NCI-H2081 treated with DMSO at 0.1 percent for 48 hours (cell line): ENCODE data around the gene ZBED3.

Source experiments
- DNase-seq: peaks from one replicate; lab custom pipeline; 2025; lab: John Stamatoyannopoulos, UW

Gene ZBED3

GRCh38 chr5:77076961-77077828 lies 9.9 kb downstream of the ZBED3 start:
- DNase-seq: no peak

- no peak for DNase-seq
Measured at GRCh38 chr5:77074745-77075144, 12.3 kb downstream of the ZBED3 start.

DNA sequence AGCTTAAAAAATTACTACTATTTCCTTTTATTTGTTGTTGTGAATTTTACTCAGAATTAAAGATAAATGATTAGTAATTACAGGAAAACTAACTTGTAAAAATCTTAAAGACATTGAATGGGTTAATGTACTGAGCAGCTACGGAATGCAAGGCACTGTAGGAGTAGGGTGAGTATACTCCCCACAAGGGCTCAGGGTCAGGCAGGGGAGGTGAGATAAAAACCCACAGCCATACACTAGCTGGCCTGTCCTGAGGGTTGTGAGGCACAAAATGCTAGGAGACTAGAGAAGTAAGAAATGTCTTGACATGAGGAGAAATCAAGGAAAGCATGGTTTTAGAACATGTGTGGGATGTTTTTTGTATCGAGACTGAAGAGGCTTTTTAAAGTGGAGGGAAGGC lies 13.4 kb downstream of the ZBED3 start:
- DNase-seq: no peak

DNA sequence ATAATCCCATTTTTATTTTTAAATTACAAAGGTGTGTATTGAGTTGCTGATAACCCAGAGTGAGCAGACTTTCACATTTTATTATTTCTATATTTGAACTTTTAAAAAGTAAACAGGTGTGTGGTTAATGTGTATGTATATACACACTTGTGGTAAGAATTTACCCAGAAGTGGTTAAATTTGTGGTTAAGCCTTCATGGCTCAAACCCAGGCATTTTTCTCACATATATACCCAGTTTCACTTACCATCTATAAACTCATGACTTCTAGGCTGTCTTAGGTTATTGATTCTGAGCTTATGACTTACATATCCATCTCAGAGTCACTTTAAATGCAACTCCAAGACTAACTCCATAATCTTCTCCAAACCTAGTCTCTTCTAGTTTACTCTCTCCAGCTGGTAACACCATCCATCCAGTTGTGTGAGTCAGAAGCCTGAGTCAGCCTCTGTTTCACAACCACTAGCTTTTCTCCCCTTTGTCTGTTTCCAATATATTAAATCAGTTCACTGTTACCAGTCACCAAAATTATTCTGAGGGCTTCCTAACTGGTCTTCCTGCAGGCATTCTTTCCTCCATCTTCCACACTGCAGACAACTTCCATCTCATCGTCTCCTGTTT lies 20.2 kb downstream of the ZBED3 start:
- DNase-seq: no peak

GRCh38 chr5:77066184-77066583 lies 20.9 kb downstream of the ZBED3 start:
- no peak for DNase-seq

DNA sequence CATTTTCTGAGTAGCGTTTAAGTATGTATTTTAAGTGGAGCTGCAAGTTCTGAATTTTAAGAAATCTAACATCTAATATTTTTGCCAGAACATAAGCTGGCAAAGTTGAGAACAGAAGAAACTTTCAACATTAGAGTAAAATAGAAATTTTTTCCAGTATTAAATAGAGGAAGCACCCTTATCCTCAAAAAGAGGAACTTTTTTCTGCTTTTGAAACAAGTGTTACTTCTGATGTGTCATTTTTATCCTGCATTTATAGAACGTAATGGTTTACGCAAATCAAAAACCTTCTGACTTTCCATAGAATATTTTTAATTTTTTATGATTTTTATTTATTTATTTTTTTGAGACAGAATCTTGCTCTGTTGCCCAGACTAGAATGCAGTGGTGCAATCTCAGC lies 21.8 kb downstream of the ZBED3 start:
- no peak for DNase-seq

DNA sequence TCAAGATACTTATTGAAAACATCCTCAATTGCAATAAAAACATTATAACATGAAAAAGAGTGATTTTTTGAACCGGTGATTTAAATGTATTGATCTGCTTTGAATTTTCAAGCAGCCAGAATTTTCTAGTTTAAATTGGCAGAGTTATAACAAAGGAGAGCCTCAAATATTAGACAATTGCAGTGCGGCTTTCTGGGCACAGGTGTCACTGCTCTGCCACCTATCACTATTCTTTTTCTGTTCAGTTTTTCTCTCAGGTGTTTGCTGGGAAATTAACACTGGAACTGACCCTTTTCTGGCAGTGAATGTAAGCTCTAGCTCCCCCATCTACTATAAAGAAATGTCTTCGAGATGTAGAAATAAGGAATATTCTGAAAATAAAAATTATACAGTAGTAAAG lies 23.0 kb downstream of the ZBED3 start:
- DNase-seq: peak; percentile 20

- no peak for DNase-seq
Measured at GRCh38 chr5:77046416-77047073, 40.5 kb downstream of the ZBED3 start.

- DNase-seq: no peak
Measured at GRCh38 chr5:77035950-77036349, 51.1 kb downstream of the ZBED3 start.

DNA sequence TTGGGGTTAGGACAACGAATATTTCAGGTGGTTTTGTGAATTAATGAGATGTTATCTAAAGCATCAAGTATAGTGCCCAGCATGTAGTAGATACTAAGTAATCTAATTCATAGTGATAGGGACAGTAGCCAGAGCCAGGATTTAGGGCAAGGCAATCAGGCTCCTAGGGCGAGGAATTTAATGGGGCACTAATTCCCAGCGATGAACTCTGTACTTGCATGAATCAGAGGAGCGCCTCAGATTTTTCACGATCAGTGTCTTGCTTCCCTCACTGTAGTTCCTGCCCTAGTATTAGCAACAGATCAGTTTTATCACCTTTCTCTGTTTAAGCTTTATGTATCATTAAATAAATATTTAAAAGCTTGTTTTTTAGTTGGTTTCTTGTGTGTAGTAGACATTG lies 53.7 kb downstream of the ZBED3 start:
- DNase-seq: no peak

- no peak for DNase-seq
Measured at GRCh38 chr5:77032635-77033034, 54.5 kb downstream of the ZBED3 start.

- no peak for DNase-seq
Measured at GRCh38 chr5:77031891-77032290, 55.2 kb downstream of the ZBED3 start.

GRCh38 chr5:77030097-77031071 lies 56.7 kb downstream of the ZBED3 start, which contains the start of gene AGGF1:
Gene AGGF1, plus strand, starts transcription at chr5:77030404. Its CDS starts 363 bp downstream, at chr5:77030767.
- DNase-seq: peak; percentile 62

- DNase-seq: no peak
Measured at GRCh38 chr5:77029376-77029885, 57.7 kb downstream of the ZBED3 start.

DNA sequence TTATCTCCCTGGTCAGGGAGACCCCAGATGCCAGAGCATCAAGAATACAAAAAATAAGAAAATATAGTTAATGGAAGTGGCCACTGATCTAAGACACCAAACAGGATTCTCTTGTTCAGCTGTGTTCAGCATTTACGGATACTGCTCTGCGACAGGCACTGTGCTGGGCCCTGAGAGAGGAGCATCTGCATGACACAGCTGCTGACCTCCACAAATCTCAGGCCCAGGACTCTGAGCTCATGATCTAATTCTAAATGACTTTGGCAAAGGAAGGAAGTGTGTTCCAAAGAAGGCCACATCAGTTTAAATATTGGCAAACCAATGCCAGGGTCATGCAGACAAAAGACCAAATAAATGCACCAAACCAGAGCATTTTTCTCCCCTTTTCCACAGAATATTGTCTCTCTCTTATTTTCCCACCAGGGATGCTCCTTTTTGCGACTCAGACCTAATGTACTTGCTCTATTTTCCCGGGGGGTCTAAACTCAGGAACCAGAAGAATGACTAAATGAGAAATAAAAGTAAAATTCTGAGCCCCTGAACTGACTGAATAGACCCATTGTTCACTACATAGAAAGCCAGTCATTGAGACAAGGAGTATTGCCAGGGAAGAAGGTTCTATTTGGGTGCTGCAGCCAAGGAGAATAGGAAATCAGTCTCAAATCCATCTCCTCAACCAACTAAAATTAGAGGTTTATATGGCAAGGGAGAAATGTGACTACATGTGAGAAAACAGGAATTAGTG lies 58.3 kb downstream of the ZBED3 start:
- DNase-seq: no peak

DNA sequence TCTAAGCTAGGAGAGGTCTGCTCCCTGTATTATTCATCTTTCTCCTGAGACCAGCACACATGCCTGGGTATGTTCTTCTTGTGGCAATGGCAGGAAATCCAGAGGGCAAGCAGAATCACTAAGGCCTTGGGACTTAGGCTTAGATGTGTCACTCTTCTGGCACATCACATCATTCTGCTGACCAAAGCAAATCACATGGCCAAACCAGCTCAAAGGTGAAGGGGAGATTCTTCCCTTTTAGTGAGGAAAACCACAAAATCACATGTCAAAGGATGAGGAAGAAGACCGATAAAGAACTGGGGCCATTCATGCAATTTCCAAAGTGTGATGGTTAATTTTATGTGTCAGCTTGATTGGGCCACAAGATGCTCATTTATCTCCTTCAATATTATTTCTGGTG lies 62.6 kb downstream of the ZBED3 start:
- DNase-seq: no peak

DNA sequence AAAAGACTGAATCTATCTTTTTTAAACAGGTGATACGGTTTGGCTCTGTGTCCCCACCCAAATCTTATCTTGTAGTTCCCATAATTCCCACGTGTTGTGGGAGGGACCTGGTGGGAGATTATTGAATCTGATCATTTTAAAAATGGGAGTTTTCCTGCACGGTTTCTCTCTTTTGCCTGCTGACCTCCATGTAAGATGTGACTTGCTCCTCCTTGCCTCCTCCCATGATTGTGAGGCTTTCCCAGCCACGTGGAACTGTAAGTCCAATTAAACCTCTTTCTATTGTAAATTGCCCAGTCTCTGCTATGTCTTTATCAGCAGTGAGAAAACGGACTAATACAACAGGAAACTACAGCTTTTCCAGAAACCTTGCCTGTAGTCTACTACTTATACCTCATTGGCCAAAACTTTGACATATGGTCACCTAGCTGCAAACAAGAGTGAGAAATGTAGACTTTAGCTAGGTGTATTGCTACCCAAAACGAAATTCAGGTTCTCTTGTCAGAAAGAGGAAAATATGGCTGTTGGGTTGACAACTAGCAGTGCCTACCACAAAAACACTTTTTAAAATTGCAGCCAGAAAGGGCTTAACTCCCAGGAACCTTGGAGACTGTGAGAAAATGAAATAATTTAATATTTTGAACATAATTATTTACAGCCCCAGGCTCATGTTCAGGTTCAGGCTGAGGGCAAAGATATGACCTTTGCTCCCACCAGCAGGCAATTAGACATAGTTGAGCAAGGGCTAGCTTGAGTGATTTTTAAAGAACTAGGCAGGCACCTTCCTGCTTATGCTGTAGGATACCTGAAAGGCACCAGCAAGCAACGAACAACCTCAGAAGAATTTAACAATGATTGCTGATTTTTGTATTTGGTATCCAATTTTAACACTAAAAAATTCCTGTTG lies 64.3 kb downstream of the ZBED3 start:
- DNase-seq: no peak
